Myocyte (in vitro differentiated cells): ENCODE data around the gene PARVA. TPM values are rescaled to one million over a fixed set of nuclear protein-coding genes. Genes with fewer than 3 reads are reported as not detected.
A peak's percentile ranks its signal among the peaks of the same experiment; 100 is the strongest.

Experiments used
- DNase-seq: peaks from one replicate; pipeline ENCODE4 v3.0.0-alpha.2; 2012; ENCODE audit warnings: low read depth
- total RNA-seq: library from RNA; depleted of rRNA; stranded (reverse); fragments of >200 nt; gene quantifications from 2 replicates; pipeline ENCODE4 v1.2.3, GENCODE V29; 2014

Gene PARVA
- total RNA-seq, 1 donor from 2014 or later = 70.5 TPM

DNA sequence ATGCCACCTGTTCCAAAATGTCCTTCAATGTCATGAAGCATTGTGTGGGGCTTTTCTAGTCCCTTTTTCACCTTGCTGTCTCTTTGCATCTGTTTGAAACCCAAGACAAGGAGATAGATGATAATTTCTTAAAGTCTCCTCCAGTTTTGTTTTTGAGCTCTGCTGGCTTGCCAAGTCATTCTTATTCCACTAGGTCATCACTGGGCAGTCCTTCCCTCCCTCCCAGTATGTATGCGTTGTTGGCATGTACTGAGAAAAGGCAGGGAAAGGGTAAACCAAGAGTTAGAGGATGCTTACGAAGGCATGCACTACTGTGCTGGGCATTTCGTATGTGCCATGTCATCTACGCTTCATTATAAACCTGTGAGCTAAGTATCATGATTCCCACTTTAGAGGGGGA is 78.6 kb downstream of the PARVA start:
- DNase-seq = no peak

DNA sequence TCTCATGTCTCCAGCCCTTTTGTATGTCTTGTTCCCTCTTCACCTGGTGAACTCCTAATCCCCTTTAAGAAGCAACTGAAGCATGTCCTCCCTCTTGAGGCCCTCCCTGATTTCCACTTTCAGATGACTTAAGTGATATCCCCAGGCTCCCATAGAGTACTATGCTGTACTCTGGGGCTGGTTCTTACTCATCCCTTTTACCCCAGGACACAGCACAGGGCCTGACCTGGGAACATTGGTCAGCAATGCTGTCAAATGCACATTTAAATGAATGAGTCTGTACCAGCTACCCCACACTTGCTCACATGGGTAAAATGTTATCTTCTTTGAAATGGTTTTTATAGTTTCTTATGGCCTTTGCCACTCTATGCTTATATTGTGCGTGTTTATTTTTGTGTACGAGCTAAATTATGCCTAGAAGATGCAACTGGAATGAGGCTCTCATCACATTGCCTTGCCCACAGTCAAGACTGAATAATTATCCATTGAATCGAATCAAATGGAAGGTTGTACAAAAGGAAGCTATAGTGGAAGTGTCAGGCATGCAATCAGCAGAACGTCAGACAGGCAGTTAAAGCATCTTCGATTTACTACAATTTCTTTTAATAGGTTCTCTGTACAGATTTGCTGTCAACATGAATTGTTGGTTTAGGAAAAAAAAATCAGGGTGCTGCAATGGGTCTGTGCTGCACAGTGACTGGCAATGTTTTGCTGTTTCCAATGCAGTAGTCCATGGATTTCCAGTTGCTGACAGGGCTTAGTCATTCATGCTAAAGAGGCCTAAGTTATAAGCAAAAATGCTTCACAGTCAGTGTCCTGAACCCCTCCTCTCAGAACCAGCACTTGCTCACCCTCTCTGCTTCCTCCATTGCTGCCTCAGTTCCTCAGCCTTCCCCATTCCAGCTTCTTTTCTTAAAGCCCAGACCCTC is 79.5 kb downstream of the PARVA start:
- no peak for DNase-seq

DNA sequence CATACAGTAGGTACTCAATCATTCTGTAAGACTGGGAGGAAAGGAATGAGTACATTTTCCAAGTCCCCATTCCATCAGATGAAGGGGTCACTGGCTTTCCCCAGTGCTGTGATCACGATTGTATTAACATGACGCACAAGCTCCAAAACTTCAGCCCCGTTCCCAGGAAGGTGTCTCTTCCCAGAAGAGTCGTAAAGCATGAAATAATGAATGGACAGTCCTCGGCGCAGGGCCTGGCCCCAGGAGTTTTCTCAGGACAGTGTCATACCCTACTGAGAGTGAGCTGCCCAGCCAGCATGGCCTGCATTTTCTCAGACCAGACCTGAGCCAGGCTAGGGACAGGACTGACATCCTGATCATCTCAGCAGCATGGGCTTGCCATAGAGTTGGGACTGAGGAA is 80.7 kb downstream of the PARVA start:
- no peak for DNase-seq

DNA sequence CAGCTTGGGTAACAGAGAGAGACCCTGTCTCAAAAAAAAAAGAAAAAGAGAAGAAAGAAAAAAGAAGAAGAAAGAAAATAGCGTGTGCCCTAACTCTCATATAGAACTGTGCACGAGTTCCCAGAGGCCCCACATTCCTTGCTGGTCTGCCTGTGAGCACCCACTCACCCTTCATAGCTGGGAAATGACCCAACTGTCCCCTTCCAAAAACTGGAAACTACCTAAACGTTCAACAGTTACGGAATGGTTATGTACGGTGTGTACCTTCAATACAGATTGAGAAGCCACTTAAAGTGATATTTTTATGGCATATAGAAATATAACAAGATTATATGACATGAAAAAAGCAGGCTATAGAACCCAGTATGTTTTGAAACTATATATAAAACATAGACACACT is 82.0 kb downstream of the PARVA start:
- no peak for DNase-seq

DNA sequence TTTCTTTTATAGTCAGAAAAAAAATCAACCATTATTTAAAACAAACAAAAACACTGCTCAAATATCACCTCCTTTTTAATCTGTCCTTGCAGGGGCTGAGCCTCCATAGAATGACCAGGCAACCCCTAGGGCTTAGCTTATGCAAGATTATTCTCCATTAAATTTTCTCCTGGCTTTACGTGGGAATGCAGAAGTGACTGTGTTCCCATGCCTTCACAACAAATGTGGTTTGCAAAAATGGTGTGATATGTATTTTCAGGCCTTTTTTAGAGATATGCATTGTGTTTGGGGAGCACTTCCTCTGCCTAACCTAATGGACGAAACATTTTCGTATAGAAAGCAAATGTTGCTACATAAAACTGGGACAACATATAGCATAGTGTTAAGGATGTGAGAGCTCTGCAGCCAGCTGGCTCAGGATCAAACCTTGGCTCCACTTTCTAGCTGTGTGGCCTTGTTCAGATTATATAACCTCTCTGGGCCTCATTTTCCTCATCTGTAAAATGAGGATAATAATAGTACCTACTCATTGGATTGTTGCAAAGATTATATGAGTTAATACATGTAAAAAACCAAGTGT is 82.6 kb downstream of the PARVA start:
- no peak for DNase-seq

DNA sequence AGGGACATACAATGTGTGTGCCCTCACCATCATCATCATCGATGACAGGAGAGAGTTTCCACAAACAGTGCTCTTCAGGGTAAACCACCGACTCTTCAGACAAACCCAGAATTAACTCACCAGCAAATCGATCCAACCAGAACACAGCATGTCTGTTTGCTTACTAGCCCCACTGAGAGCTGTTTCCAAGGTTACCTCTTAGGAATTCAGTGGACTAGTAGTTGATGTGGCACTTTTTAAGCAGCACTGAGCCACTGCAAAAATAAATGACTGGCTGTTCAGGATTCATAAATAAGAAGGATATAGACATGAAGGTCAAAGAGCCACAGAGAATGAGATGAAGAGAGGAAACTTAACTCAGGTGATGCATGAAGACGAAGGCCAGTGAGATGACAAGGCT is 83.1 kb downstream of the PARVA start:
- DNase-seq = no peak

DNA sequence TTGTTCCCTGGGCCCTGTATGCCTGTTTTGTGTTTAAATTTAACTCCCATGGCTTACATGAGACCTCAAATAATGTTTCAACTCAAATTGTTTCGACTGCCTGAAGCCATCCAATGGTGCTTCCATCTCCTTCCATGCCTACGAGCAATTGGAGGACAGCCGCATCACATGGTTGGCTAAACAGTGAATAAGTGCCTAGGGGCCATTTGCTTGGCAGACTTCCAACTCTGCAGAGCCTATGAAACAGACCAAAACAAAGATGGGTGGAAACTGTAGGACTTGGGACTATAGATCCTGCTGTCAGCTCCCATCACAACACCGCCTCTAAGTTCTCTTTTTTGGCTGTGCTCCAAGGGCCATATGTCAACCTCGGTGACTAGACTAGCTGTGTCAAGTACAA is 84.1 kb downstream of the PARVA start:
- DNase-seq = no peak

DNA sequence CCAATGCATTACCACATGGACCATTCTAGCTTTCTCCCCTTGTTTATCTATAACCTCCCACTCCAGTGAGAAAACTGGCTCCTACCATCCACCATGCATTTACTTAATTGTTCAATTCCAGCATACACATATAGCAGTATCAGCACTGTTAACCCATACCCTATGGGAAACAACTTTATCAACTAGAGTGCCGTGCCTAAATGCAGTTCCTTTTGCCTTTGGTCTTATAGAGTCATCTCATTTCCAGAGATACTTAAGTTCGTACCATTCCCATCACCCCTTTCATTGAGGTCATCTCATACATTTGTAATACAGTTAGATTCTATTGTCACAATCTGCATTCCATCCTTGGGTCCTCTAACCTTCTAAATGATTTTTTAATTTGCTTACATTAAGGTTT is 86.9 kb downstream of the PARVA start:
- DNase-seq = no peak

DNA sequence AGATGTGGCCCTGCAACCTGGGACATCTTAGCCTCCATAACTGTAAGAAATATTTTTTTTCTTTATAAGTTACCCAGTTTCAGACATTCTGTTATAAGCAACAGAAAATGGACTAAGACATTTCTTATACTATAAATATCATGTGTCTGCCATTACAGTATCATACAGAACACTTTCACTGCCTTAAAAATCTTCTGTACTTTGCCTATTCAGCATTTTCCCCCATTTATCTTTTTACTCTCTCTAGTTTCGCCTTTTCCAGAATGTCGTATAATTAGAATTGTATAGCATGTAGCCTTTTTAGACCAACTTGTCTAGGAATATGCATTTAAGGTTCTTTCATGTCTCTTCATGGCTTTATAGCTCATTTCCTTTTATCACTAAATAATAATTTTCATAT is 88.0 kb downstream of the PARVA start:
- no peak for DNase-seq

DNA sequence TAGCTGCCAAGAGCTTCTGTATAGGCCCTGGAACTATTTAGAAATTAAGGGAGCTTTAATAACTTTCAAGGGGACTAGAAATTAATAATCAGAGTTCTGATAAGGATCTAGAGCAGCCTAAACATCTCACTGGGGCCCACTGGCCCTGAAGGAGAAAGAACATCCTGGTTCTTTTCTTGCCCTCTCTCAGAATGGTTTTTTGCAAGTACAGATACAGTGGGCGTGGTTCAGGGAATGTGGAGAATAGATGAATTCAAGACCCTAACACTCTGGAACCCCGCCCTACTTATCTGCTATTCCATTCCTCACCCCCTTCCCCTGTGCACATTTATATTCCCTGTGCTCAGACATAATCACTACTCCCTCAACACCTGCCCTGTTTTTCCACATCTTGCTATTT is 90.2 kb downstream of the PARVA start:
- DNase-seq = no peak

DNA sequence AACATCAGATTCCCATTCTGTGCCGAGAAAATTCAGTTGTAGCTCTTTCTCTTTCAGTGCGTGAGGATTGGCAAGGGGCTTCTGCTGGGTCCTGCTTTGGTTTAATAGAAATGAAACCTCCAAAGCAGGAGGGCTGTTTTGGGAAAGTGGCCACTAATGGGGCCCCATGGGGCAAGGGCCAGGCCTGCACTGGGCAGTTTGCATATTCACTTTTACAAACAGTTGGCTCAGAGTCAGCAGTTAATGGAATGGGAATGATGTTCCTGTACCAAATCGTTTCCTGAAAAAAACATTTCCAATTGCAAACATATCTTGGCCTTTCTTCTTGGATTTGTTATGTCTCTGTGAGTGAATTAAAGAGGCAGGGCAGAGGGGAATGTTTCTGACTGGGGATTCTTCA is 92.1 kb downstream of the PARVA start:
- no peak for DNase-seq

DNA sequence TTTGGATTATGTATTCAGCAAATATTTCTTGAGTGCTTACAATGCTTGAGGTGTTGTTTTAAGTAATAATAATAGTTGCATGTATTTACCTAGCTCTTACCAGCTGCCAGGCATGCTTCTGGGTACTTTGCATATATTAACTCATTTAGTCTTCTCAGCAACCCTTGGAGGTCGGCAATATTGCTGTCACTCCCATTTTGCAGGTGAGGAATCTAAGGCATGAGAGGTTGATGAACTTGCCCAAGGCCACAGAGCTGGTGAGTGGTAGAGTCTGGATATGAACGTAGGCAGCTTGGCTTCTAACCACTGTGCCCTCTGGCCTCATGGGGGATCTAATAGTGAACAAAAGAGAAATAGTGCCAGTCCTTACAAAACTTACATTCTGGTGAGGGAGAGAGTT is 92.9 kb downstream of the PARVA start:
- no peak for DNase-seq

DNA sequence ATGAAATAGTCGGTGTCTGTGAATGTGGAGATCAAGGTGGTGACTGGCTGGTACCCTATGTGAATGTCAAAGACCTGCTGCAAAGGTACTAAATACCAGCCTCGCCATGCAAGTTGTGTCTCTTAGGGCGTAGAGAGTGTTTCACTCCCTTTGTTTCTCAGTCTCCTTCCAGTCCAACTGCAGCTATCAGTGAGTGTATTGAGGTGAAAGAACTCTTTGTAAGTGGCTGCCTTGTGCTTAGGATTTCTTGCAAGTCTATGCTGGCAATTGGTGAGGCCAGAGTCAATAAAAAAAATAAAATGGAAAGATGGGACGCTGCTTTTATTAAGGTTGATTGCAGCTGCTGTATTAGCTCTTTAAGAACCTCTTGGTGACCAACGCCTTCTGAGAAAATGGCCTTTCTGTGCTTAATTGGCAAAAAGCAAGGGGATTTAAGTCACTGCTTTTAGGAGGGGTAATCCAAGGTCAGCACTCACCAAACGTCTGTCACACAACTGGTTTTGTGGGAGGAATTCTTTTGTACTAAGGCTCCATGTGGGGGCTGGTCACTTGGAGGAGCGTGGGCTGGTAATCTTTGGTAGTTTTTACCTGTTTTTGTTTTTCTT is 95.1 kb downstream of the PARVA start:
- DNase-seq = peak; percentile 59

DNA sequence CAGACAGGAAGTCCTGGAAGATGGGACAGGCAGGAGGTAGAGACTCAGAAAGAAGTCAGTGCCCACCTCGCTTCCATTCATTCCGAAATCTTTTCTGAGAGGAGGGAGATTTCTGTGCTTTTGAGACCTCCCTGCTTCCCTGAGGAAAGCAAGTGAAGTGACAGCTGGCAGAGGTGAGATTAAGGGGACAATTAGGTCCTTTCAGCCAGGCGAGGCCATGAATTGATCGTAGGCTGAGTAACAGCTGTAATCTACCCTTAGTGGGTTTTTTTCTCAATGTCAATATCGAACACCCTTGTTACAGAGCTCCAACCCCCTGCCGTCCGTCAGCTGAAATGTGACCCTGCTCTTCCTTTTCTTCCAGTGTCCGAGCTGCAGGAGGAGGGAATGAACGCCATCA is 96.0 kb downstream of the PARVA start:
- DNase-seq = no peak

DNA sequence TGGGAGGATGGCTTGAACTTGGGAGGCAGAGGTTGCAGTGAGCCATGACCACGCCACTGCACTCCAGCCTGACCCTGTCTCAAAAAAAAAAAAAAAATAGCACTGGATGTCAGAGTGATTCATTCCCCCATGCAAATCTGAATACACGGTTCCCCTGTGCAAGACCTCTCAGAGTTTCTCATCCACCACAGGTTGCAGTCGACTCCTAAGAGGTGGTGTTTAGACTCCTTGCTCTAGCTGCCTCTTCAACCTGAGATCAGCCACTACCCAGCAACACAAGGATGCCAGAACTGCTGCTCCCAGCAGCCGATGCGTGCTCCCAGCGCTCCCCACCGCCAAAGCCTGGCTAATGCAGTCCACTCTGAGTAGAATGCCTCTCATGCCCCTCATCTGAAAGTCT is 97.5 kb downstream of the PARVA start:
- DNase-seq = no peak

DNA sequence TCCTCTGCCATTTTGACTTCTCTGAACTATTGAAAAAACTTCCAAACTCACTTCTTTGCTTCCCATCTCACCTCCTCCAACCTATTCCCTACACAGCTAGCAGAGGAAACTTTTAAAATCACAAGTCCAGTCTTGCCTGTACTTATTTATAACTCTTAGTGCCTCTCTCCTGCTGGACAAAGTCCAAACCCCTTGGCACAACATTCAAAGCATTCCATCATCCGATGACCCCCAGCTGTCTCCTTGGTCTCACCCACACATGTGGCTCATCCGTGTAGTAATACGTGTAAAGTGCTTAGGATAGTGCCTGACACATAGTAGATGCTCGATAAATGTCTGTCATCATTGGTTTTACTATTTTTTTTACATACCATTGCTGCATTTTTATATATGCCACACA is 101.4 kb downstream of the PARVA start:
- DNase-seq = peak; percentile 99

DNA sequence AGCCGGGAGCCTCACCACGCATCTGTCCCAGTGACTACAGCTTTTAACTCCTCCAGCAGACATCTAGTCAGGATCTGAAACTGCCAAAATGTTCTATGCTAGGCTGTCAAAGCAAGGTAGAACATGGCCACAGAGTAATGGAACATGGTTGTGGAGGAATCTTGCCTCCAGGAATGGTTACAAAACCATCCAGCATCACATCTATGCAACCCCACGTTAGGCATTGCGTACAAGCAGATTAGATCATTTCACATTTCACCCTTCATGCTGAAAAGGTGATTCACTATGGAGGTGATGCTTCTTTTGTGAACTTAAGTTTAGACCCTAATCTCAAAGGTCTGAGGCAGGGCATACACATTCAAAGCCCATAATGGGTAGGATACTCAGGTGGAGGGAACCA is 103.0 kb downstream of the PARVA start:
- no peak for DNase-seq

DNA sequence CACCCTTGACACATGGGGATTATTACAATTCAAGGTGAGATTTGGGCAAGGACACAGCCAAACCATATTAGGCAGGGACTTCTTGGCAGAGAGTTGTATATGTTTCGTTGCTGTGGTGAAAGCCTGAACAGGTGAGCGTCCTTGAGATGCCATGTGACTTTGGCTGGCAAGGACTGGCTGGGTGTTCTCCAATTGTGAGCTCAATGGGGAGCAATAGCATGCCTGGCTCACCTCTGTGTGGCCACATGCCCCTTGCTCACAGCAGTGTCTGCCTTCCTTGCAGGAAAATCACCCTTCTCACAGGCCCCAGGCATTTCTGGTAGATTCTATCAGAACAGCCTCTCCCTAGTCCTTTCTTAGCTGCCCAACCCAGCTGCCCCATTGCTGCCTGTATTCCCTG is 105.5 kb downstream of the PARVA start:
- DNase-seq = peak; percentile 66

DNA sequence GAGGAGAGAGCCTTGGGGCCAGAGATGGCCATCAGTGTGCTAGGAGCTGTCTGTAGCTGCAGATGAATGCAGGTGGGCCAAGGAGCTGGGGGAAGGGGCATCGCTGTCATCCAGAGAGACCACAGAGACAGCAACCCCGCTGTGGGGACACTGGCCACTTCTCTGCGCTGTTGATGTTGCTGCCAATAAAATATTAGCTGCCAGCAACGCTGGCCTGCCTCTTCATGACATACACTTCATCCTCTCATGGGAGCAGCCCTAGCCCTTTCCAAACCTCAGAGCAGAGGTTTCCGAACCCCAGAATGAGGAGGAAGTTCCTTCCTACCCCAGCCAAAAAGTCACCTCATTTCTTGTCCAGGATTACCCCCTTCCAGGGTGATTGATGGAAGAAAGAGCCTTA is 106.2 kb downstream of the PARVA start:
- peak; percentile 40 for DNase-seq

DNA sequence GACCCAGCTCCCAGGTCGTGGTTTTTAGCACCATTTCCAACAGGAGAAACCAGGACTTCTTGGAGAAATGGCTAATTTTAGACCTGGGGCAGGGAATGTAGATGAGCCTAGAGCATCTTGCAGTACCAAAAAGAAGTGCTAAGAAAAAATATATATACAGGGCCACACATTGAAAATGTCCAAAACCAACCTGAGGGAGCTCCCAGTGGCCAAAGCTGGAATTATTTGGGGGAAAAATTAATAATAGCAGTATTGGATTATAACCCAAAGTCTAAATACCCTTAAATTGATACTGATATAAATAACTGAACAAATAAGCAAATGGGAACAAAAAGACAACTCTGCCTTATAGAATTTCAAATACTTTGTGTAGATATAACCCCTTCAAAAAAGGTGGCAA is 108.0 kb downstream of the PARVA start:
- no peak for DNase-seq

DNA sequence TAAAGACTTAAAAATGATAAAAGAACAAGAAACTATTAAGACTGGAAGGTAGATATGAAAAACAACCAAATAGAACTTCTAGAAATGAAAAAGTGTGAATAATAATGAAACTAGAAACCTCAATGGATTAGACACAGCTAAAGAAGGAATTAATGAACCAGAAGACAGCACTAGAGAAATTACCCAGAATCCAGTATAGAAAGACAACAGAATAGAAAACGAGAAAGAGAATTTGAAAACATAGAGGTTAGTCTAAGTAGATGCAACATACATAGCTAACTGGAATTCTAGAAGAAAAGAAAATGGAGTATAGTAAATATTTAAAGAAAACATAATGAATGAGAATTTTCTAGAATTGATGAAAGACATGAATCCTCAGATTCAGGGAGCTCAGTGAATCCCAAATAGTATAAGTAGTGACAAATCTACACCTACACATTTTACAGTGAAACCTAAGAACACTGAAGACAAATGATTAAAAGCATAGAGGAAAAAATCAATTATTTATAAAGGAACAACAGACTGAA is 111.9 kb downstream of the PARVA start:
- DNase-seq = no peak

DNA sequence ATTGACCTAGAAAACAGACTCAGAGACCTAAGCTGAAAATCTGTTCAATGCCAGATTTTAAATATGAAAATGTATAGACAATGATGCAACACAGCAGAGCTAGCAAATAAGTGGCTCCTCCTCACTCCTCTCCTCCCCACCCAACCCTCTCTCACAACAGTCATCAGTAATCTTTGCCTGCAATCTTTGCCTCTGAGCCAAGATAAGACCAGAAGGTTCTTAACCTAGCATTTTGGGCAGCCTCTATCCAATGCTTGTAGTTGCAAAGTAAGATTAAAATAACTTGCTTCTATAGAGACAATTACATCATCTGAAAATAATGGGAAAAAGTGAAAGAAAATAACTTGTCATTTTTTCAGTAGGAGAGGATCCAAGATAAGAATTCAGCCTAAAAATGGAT is 117.3 kb downstream of the PARVA start:
- DNase-seq = no peak
